ENCODE results near the gene DPM2.

GRCh38 chr9:127927988-127928675 lies 9.5 kb downstream of the DPM2 start:
- TF ChIP-seq CTCF (IDR thresholded peaks at IDR 0.05) = no peak
- TF ChIP-seq POLR2A (IDR thresholded peaks at IDR 0.05) = no peak
